Retinal pigment epithelial cell (primary cell): ENCODE results near the gene HNRNPC.
A peak's percentile ranks its signal among the peaks of the same experiment; 100 is the strongest.

Source experiments
- DNase-seq: peaks from one replicate; pipeline ENCODE4 v3.0.0-alpha.2; 2010; ENCODE audit warnings: low read depth
- H3K4me3 ChIP-seq: 2 replicates; pipeline ENCODE4 v1.5.1; 2011; ENCODE audit warnings: mild to moderate bottlenecking, low read length, control low read depth, moderate library complexity
- TF ChIP-seq, protein P1 (sequence below): conservative IDR thresholded peaks from 2 replicates; pipeline ENCODE4 v1.5.1; 2011; ENCODE audit warnings: low read depth, low read length, control low read depth, inconsistent platforms

HNRNPC gene

GRCh38 chr14:21269252-21270046, at the start of gene HNRNPC:
HNRNPC (minus strand) TSS chr14:21269442; CDS start chr14:21234193, 35,249 bp downstream.
- TF ChIP-seq, protein P1, sequence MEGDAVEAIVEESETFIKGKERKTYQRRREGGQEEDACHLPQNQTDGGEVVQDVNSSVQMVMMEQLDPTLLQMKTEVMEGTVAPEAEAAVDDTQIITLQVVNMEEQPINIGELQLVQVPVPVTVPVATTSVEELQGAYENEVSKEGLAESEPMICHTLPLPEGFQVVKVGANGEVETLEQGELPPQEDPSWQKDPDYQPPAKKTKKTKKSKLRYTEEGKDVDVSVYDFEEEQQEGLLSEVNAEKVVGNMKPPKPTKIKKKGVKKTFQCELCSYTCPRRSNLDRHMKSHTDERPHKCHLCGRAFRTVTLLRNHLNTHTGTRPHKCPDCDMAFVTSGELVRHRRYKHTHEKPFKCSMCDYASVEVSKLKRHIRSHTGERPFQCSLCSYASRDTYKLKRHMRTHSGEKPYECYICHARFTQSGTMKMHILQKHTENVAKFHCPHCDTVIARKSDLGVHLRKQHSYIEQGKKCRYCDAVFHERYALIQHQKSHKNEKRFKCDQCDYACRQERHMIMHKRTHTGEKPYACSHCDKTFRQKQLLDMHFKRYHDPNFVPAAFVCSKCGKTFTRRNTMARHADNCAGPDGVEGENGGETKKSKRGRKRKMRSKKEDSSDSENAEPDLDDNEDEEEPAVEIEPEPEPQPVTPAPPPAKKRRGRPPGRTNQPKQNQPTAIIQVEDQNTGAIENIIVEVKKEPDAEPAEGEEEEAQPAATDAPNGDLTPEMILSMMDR: no peak
- H3K4me3 ChIP-seq: peak within 1 kb of the TSS; percentile 100
- DNase-seq: peak; percentile 100

GRCh38 chr14:21317398-21317797, 48.2 kb upstream of the HNRNPC start:
- H3K4me3 ChIP-seq: no peak overlapping the region
- TF ChIP-seq, protein P1: no peak
- no peak for DNase-seq

GRCh38 chr14:21313512-21313911, 44.3 kb upstream of the HNRNPC start:
- DNase-seq: no peak
- TF ChIP-seq, protein P1: no peak
- no peak overlapping the region for H3K4me3 ChIP-seq

DNA sequence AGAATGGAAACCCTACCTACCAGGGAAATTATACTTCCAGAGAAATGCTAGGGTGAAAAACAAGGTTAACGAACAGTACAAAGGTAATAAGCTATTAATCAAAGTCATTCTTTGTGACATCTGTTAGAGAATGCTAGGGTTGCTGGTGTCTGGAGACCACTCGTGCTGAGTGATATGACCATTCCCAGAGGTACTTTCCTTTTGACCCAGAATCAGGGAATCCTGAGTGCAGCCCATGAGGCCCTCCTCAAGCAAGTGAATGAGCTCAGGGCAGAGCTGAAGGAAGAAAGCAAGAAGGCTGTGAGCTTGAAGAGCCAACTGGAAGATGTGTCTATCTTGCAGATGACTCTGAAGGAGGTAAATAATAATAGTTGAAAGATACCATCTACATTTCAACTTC, 42.4 kb upstream of the HNRNPC start:
- H3K4me3 ChIP-seq: no peak overlapping the region
- no peak for DNase-seq
- TF ChIP-seq, protein P1: no peak

GRCh38 chr14:21309956-21310355, 40.7 kb upstream of the HNRNPC start:
- no peak overlapping the region for H3K4me3 ChIP-seq

DNA sequence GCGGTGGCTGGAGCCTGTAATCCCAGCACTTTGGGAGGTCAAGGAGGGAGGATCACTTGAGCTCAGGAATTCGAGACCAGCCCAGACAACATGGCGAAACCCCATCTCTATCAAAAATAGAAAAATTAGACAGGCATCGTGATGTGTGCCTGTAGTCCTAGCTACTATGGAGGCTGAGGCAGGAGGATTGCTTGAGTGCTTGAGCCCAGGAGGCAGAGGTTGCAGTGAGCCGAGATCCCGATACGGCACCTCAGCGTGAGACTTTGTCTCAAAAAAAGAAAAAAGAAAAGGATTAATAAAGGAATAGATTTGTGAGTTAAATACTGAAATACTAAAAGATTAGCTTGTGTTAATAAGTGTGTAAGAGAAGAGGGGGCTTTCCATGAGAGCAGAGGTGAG, 40.0 kb upstream of the HNRNPC start:
- H3K4me3 ChIP-seq: peak overlapping the region; percentile 50
- DNase-seq: no peak
- TF ChIP-seq, protein P1: no peak

More at GRCh38 chr14:21309956-21310355, 40.7 kb upstream of the HNRNPC start:
- TF ChIP-seq, protein P1: no peak
- no peak for DNase-seq

- TF ChIP-seq, protein P1: no peak
- peak; percentile 90 for DNase-seq
- H3K4me3 ChIP-seq: peak overlapping the region; percentile 50
These were observed 39.4 kb upstream of the HNRNPC start for GRCh38 chr14:21308479-21309237.
